Suppressor macrophage treated with lipopolysaccharide for 4 hours (primary cell): Measurements from ENCODE around the gene GPC1.

Experiments used
- DNase-seq: peaks from one replicate; pipeline ENCODE4 v3.0.0-alpha.2; 2020

GPC1 gene

GRCh38 chr2:240444464-240444863 lies 9.0 kb downstream of the GPC1 start:
- DNase-seq: no peak

GRCh38 chr2:240445961-240446663 lies 10.6 kb downstream of the GPC1 start:
- DNase-seq: no peak

GRCh38 chr2:240446664-240447175 lies 11.3 kb downstream of the GPC1 start:
- DNase-seq: no peak

GRCh38 chr2:240447331-240447730 lies 11.9 kb downstream of the GPC1 start:
- no peak for DNase-seq

DNA sequence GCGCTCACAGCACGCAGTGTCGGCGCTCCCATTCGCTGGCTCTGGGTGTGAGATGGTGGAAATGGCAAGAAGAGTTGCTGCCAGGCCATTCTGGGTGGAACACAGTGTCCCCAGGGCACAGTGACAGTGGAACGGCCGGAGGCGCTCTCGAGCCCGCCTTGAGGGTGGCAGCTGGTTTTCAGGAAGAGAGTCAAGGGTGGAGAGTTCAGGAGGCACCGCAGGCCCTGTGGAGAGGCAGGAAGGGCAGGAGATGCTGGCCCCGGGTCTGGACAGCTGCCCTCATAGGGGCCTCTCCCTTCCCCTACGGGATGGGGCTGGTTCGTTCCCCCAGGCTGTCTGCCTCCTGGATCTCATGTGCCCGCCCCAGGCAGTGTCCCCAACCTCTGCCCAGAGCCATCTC lies 12.5 kb downstream of the GPC1 start:
- no peak for DNase-seq

- DNase-seq: no peak
Measured at GRCh38 chr2:240448387-240449274, 13.2 kb downstream of the GPC1 start.

DNA sequence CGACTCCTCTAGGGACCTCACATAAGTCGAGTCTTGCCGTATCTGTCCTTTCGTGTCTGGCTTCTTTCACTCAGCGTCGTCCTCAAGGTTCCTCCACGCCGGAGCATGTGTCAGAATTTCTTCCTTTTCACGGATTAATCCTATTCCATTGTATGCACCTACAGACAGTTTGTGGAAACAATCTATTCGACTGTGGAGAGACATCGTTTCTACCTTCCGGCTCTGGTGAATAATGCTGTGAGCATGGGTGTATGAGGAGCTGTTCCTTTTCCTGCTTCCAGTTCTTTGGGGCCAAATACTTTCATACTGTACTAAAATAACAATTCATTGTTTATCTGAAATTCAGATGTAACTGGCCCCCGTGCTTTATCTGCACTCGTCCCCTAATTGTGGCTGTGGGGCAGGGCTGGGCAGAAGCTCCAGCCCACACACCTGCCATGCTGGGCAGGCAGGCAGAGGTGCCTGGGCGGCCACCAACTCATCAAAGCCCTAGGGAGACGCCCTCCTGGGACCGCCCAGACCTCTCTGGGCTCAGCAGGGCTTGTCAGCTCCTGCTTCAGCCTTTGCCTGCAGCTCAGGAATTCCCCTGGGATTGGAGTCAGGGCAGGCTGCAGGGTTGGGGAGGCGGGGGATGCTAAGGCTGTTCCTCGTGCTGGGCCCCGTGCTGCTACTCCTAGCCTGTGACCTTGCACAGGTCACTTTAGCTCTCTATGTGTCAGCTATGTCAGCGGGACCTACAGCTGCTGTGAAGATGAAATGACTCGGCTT lies 14.5 kb downstream of the GPC1 start:
- no peak for DNase-seq

DNA sequence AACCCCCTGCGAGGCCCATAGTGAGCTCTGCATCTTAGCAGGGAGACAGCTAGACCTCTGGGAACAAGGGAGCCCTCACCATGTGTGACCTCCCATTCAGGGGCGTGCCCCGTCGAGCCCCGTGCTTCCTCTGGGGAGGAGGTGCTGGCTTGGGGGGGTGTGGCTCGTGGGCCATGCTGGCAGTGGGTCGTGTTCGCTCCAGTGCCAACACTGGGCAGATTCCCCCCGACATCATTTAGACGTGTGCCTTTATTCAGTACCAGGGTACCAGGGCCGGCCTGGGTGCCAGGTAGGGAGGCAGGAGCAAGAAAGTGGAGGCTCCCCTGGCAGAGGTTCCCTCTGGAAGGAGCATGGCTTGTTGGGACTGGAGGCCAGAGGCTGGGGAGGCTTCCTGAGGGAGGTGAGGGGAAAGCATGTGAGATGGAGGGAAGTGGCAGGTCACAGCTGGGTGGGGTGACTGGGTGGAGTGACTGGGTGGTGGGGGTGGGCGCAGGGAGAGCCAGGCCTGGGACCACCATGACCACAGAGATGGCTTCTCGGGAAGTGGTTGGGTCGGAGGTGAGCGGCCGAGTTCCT lies 15.2 kb downstream of the GPC1 start:
- DNase-seq: no peak

DNA sequence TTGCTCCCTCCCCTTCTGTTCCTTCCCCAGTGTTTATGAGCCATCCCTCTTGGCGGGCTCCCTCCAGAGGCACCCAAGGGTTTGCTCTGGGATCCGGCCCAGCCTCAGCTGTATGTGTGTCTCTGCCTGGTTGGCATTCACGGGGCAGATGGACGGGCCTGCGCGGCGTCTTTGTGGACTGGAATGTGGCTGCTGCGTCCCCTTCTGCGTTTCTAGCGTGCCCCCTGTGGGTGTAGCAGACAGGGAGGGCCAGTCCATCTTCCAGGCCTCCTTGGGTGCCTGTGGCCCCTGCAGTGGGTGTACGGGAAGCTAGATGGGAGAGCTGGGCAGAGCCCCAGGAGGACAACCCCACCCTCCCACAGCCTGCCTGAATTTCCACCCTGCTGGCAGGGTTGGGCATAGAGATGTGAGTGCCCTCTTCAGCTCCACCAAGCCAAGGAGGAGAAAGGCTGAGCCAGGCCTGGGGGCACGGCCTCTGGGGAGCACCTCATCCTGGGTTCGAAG lies 15.7 kb downstream of the GPC1 start:
- no peak for DNase-seq

GRCh38 chr2:240451791-240452461 lies 16.5 kb downstream of the GPC1 start:
- DNase-seq: no peak

- peak; percentile 12 for DNase-seq
Measured at GRCh38 chr2:240452462-240453256, 17.2 kb downstream of the GPC1 start.

DNA sequence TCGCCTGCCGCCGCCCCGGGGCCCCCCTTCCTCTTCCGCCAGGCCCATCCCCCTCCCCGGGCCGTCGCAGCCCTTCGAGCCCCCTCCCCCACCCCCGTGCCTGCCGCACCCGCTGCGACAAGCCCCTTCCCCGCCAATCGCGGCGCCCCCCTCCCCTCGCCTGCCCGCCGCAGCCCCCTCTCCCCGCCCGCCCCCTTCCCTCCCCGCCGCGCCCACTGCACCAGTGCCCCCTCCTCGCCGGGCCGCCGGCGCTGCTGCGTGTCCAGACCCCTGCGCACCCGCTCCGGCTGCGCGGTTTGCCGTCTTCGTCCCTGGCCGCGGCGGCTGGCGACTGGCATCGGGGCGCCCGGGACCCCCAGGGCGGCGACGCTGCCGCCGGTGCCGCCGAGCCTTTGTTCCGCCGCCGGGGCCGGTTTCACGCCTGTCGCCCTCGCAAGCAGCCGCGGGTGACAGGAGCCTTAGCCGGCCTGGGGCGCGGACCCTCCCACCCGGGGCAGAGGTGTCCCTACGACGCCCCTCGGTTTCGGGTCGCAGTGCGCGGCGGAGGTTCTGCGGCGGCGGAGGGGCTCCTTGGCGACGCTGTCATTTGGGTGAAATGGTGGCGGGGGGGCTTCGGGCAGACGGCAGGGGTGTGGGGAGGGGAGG lies 18.1 kb downstream of the GPC1 start:
- no peak for DNase-seq

DNA sequence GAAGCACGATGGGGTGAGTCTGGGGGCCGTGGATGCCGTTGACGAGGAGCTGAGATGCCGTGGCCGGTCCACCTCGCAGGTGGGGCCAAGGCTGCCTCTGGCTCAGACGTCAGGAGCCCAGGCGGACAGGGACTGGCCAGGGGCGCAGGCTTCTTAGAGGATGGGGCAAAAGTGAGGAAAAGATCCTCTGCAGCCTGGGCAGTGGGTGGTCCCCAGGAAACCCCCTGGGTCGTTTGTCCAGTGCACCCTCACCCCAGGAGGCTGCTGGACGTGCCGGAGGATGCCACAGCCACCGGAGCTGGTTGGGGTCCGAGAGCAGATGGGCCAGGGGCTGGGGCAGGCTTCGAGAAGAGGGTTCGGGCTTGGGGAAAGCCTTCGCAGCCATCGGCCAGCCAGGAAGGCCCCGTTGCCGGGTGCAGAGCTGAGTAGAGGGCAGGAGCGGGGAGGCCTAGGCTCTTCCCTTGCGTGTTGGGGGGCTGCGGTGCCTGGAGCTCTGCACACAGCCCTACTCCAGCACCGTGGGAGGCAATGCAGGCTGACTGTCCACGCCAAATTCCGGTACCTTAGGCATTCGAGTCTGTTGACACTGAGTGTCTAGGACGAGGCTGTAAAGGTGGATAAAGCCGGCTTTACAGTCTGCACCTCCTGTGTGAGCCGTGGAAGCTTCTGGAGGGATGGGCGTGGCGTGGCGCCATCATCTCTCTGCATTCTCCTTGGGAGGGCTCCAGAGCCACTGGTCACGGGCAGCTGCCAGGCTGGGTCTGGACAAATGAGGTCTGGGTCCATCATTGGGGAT lies 18.8 kb downstream of the GPC1 start:
- no peak for DNase-seq

- DNase-seq: no peak
Measured at GRCh38 chr2:240455272-240455646, 19.8 kb downstream of the GPC1 start.

GRCh38 chr2:240455647-240456446 lies 20.4 kb downstream of the GPC1 start:
- DNase-seq: no peak

DNA sequence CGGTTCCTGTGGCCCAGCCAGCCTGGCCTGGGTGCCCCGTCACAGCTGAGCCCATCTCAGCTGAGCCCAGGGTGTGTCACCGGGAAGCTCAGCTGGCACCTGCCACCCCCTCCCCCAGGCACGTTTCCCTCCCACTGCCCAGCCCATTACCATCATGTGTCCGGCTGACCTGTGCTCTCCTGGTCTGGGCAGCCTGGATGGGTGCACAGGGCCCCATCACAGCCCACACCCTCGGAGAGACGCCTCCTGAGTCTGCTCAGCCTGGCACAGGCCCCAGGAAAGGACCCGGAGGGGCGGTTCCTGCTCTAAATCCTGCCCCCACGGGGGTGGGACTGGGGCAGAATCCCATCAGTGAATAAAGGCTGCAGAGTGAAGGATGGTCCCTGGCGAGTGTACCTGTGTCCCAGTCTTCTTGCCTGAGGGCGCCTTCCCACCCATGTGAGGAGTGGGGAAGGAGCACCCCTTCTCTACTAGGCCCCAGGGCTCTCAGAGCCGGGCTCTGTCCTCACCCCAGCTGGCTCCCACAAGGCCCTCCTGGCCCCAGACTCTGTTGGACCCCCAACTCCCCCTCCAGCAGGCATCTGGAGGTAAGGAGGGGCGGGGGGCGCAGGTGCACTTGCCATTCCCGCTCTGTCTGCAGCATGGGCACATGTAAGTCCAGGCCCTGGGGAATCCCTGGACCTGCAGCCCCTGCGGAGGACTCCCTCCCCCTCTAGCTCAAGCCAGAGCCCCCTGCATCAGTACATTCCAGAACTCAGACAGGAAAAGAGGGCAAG lies 21.2 kb downstream of the GPC1 start:
- no peak for DNase-seq

DNA sequence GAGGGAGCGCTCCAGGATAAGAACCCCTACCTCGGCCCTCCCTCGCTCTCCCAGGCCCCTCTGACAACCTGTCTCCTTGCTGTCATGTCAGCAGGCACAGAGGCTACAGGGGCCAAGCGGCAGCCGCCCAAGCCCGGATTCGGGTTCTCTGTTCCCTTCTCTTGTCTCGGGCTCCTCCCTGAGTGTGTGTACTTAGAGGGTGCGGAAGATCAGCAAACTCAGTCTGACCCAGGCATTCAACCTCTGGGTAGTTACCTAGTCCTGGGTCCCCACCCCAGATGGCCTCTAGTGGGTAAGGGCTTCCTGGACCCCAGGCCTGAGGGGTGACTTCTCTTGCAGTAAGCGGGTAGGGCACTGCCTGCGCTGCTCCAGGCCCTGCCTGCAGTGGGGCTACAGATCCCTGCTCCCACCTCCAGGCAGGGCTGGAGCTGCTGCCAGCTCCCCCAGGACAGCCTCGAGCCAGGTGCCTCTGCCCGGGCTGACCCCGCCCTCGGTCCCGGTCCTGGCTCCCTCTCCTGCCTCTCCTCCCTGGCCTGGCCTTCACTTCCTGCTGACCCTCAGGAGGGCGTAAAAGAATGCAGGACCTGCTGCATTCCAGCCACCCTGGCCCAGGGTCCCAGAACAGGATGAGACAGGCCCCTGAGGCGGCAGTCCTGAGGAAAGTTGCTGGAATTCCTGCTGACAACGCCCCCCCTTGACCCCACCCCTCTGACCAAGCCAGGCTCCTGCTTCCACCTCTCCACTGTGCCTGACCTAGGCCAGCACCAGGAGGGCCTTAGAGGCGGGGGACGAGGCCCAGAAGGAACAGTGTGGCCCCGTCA lies 22.0 kb downstream of the GPC1 start:
- no peak for DNase-seq
